ENCODE data around the gene ZNF573.
"Not testable (repeated sequence)": the region's sequence is repeated elsewhere in the genome, so short reads cannot be mapped to it uniquely, and the experiment has no call there.

The ZNF573 gene

DNA sequence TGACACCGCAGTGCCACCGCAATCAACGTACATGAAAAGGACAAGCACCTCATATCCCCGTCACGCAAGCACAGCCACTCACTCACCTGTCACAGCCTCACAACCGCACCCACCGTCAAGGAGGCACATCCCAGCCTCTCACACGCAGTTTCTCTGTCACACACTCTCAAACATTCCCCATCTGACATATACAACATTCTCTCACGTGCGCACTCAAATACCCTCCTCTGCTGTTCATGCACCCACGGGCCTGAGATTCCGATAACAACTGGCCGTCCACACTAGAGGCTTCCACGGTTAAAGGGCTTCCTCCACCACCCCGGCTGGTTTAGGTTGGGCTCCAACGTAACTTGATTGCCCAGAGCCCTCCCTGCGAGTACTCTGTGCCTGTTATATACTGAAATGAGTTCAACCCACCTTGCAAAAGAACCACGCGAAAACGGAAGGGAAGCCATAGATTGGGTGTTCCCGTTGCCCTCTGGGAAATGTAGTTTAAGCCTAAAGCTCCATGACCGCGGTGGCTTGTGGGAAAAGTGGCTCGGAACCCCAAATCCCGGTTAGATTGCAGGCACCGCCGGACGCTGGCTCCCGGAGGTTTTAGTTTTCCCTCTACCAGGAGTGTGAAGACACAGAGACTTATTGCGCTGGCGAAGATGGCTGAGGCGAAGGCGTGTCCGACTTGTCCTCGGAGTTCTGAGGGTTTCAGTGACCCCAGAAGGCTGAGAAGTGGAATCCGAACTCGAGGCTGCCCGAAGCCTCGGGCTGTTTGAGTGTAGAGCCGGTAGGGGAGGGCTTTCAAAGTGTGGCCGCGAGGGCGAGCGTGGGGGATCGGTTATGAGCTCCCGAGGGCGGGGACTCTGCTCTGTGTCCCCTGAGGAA, at the start of gene ZNF573:
Gene ZNF573 (minus strand): TSS at position 460 of the 879 bp plus-strand sequence. CDS start 5,857 bp downstream, outside the sequence.
- peak within 1 kb of the TSS; percentile 77 for H3K4me3 ChIP-seq
- peaks cover 63% of the 10 kb centered on the region for H3K9me3 ChIP-seq
- no peaks in the 10 kb centered on the region for H4K20me1 ChIP-seq
- no peaks in the 10 kb centered on the region for H3K27me3 ChIP-seq
- peak within 1 kb of the TSS; percentile 87 for H3K9ac ChIP-seq
- TF ChIP-seq Cebpa-rat (IDR thresholded peaks at IDR 0.05), result no peak
- peaks cover 14% of the 10 kb centered on the region for H3K4me1 ChIP-seq
- H3K27ac ChIP-seq, result peak within 1 kb of the TSS; percentile 77
- peak within 1 kb of the TSS; percentile 76 for H3K4me2 ChIP-seq
- H3K36me3 ChIP-seq, result peaks cover 22% of the 10 kb centered on the region

DNA sequence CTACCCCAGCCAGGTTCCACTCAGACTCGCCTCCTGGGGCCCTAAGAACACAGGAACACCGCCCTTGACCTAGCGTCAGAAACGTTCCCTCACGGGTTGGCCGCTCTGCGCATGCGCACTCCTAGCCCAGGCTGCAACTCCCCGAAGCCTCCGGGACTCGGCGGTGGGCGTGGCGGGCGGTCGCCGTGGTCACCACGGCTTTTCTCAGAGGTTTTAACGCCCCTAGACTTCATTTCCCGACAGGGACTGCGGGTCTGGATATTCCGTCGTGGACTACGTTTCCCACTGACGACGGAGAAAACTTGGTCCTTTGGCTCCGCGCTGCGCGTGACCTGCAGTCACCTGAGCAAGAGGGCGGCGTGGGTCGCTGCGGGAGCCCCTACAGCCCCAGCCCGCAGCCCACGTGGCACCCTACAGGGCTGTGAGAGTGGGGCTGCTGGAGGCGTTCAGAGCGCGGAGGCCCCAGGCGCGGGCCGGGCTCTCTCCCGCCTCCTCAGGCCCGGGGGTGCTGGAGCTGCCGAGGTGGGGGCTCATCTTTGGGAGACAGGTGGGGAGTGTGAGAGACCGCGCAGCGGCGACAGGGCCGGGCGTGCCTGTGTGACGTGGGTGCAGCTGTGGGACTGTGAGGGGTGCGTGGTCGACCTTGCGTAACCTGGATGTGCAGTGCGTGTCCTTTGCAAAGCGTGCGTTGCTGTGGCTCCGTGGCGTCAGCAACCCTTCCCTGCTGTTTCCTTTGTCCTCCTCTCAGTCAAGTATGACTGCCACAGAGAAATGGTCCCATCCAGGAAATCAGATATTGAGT, 38.0 kb upstream of the ZNF573 start:
- Histone ChIP-seq H3K9me3 (peaks cover 76% of the 10 kb centered on the region), H3K4me3 (peak overlapping the region; percentile 30; the same call in 1 of the 2 replicates), H3K4me2 (peak overlapping the region; percentile 5; the same call in 1 of the 2 replicates), H3K9ac (no peak overlapping the region), H3K27me3 (peaks cover 7% of the 10 kb centered on the region; the same call in 1 of the 2 replicates), H3K36me3 (no peaks in the 10 kb centered on the region), H3K27ac (no peak overlapping the region), H4K20me1 (no peaks in the 10 kb centered on the region), H3K4me1 (no peaks in the 10 kb centered on the region)
- no peak for TF ChIP-seq Cebpa-rat (IDR thresholded peaks at IDR 0.05)

DNA sequence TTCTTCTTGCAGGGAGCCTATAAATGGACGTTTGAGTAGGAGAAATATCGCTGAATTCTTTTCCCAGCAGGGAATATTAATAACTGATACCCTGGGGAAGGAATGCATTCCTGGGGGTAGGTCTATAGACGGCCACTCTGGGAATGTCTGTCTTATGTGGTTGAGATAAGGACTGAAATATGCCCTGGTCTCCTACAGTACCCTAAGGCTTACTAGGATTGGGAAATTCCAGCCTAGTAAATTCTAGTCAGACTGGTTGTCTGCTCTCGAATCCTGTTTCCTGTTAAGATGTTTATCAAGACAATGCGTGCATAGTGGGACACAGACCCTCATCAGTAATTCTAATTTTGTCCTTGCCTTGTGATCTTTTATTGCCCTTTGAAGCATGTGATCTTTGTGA, 36.2 kb upstream of the ZNF573 start:
- H3K9me3 ChIP-seq, result peaks cover 83% of the 10 kb centered on the region
- not testable (repeated sequence) for H3K27me3 ChIP-seq

DNA sequence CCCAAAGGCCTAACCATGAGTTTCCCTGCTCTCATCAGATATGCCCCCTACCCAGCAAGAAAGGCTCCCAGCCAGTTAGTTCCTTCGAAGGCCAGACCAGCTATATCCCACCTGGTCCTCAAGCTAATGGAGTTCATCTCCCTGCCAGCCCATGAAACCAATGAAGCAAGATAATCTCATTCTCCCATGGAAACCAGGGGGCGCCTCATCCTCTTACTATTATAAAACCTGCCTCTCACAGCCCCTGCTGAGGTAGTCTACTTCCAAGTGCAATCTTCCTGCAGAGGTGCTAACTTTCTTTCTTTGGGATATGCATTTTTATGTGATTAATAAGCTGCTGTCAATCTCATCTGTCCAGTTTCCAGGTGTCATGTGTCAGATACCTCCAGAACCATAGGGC, 34.0 kb upstream of the ZNF573 start:
- Histone ChIP-seq H3K4me1 (no peaks in the 10 kb centered on the region), H3K27me3 (peaks cover 7% of the 10 kb centered on the region; the same call in 1 of the 2 replicates), H3K9me3 (peaks cover 83% of the 10 kb centered on the region), H3K27ac (no peak overlapping the region), H3K4me3 (no peak overlapping the region), H3K36me3 (no peaks in the 10 kb centered on the region), H3K4me2 (no peak overlapping the region), H3K9ac (no peak overlapping the region), H4K20me1 (no peaks in the 10 kb centered on the region)
- TF ChIP-seq Cebpa-rat (IDR thresholded peaks at IDR 0.05), result no peak

More for the DNA sequence above, 36.2 kb upstream of the ZNF573 start:
- not testable (repeated sequence) for H3K4me2 ChIP-seq, H3K27ac ChIP-seq, H3K9ac ChIP-seq, H4K20me1 ChIP-seq, H3K4me1 ChIP-seq, H3K4me3 ChIP-seq, H3K36me3 ChIP-seq

DNA sequence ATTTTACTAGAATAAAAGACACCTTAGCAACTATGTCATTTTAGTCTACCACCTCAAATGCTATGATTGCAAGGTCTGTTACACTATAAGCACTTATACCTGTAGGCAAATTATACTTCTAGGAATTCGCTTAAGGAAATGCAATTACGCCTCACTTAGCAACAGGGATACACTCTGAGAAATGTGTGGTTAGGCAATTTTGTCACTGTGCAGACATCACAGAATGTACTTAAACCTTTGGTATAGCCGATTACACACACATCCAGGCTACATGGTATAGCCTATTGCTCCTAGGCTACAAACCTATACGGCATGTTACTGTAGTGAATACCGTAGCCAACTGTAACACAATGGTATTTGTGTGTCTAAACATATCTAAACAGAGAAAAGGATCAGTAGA, 30.0 kb upstream of the ZNF573 start:
- no peak overlapping the region for H3K27ac ChIP-seq
- no peak overlapping the region for H3K9ac ChIP-seq
- no peaks in the 10 kb centered on the region for H4K20me1 ChIP-seq
- H3K27me3 ChIP-seq, result no peaks in the 10 kb centered on the region
- H3K4me1 ChIP-seq, result no peaks in the 10 kb centered on the region
- no peaks in the 10 kb centered on the region for H3K36me3 ChIP-seq
- H3K4me2 ChIP-seq, result no peak overlapping the region
- peaks cover 87% of the 10 kb centered on the region for H3K9me3 ChIP-seq
- TF ChIP-seq Cebpa-rat (IDR thresholded peaks at IDR 0.05), result no peak
- H3K4me3 ChIP-seq, result no peak overlapping the region

DNA sequence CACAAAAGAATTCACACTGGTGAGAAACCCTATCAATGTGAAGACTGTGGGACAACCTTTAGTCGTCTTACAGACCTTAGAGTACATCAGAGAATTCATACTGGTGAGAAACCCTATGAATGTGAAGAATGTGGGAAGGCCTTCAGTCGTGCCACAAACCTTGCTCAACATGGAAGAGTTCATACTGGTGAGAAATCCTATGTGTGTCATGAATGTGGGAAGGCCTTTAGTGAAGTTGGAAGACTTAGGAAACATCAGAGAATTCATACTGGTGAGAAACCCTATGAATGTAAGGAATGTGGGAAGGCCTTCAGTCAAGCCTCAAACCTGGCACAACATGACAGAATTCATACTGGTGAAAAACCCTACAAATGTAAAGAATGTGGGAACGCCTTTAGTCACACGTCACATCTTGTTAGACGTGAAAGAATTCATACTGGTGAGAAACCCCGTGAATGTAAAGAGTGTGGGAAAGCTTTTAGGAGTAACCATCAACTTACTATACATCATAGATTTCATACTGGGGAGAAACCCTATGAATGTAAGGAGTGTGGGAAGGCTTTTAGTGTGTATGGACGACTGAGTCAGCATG, 24.0 kb upstream of the ZNF573 start:
- H3K27ac ChIP-seq, result no peak overlapping the region

DNA sequence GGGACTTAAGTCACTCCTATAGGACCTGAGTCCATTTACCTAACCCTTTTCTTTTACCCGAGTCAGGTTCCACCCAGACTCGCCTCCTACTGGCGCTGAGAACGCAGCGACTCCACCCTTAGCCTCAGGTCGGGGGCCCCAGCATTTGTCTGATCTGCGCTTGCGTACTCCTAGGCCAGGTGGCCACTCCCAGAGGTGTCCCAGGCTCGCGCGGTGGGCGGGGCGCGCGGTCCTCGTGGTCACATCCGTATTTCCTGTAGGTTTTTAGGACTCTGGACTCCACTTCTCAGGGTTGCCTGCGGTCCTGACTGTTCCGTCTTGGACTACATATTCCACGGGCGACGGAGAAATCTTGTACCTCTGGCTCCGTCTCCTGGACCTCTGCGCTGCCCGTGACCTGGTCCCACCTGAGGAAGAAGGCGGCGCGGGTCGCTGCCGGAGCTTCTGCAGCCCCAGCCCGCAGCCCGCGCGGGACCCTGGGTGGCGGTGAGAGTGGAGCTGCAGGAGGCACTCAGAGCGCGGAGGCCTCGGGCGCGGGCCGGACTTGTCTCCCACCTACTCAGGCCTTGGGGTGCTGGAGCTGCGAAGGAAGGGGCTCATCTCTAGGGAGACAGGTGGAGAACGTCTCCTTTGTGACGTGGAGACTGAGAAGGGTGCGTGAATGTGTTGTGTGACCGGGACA, 11.0 kb upstream of the ZNF573 start:
- Histone ChIP-seq H3K27me3 (no peaks in the 10 kb centered on the region), H4K20me1 (no peaks in the 10 kb centered on the region), H3K9me3 (peaks cover 90% of the 10 kb centered on the region), H3K4me3 (no peak overlapping the region; the same call in 1 of the 2 replicates), H3K4me2 (no peak overlapping the region), H3K36me3 (peaks cover 17% of the 10 kb centered on the region; the same call in 1 of the 2 replicates), H3K9ac (no peak overlapping the region), H3K4me1 (no peaks in the 10 kb centered on the region), H3K27ac (no peak overlapping the region)
- no peak for TF ChIP-seq Cebpa-rat (IDR thresholded peaks at IDR 0.05)

More for the DNA sequence above, 24.0 kb upstream of the ZNF573 start:
- Histone ChIP-seq H3K4me2 (no peak overlapping the region), H3K9ac (no peak overlapping the region), H4K20me1 (no peaks in the 10 kb centered on the region), H3K4me3 (no peak overlapping the region), H3K9me3 (peaks cover 98% of the 10 kb centered on the region), H3K36me3 (no peaks in the 10 kb centered on the region; the same call in 1 of the 2 replicates), H3K27me3 (no peaks in the 10 kb centered on the region), H3K4me1 (no peaks in the 10 kb centered on the region)
- no peak for TF ChIP-seq Cebpa-rat (IDR thresholded peaks at IDR 0.05)

DNA sequence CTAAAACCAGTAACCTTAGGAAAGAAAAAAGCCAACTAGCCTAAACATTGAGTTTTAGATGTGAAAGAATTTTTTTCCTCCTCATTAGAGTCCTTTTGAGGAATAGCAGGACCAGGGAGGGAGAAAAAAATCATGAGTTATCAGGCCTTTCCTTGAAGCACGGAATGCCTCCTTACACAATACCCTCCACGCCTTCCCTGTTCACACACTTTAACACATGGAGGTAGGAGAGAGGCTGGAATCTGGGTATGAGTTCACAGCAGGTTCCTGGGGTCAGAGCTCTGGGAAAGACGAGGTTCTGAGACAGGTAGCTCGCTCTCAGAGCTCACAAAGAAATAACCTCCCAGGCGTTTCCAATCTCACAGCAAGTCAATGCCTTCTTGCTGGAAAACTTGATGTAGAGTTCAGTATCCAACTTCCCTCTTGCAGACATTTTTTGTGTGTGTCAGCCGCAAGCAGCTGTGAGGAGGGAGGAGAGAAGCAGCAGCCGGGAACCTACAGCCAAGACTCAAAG, 716 bp downstream of the ZNF573 start:
- H3K9me3 ChIP-seq, result peaks cover 63% of the 10 kb centered on the region
- no peaks in the 10 kb centered on the region for H3K27me3 ChIP-seq
- H3K4me2 ChIP-seq, result peak overlapping the region; percentile 76
- peak overlapping the region; percentile 77 for H3K27ac ChIP-seq
- no peaks in the 10 kb centered on the region for H4K20me1 ChIP-seq
- no peak for TF ChIP-seq Cebpa-rat (IDR thresholded peaks at IDR 0.05)
- peak overlapping the region; percentile 87 for H3K9ac ChIP-seq
- peaks cover 14% of the 10 kb centered on the region for H3K4me1 ChIP-seq
- peaks cover 24% of the 10 kb centered on the region for H3K36me3 ChIP-seq
- peak overlapping the region; percentile 77 for H3K4me3 ChIP-seq

DNA sequence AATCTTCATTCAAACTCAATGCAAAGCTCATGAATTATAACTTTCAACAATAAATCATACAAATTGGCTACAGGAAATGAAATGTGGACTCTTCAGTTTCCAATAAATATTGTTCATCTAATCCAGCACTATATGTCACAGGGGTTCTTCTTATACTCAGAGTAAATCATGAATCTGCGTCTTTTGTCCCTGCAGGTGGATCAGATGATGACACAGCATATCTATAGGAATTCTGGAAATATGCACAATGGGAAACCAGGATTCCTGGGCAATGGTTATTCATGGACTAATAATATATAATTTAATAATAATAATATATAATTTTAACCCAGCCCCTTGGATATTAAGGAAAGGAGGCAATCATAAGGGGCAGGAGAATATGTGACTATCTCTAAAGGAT, 8.4 kb downstream of the ZNF573 start:
- Histone ChIP-seq H3K27ac (no peak overlapping the region), H3K9ac (no peak overlapping the region), H3K27me3 (no peaks in the 10 kb centered on the region), H3K4me2 (no peak overlapping the region), H3K4me3 (no peak overlapping the region), H3K36me3 (peaks cover 93% of the 10 kb centered on the region), H3K4me1 (no peaks in the 10 kb centered on the region), H3K9me3 (peaks cover 76% of the 10 kb centered on the region), H4K20me1 (no peaks in the 10 kb centered on the region)
- TF ChIP-seq Cebpa-rat (IDR thresholded peaks at IDR 0.05), result no peak

Measured in BLaER1 (cell line).